Gastroesophageal sphincter (tissue), 4 donors: ENCODE data around the gene NTN3. TPM values are rescaled to one million over a fixed set of nuclear protein-coding genes. Genes with fewer than 3 reads are reported as not detected.
"Not testable (repeated sequence)": the region's sequence is repeated elsewhere in the genome, so short reads cannot be mapped to it uniquely, and the experiment has no call there.

Source experiments
- ATAC-seq: fragments of 150-250 bp; one replicate; pipeline ENCODE4 v1.9.1; 2016; ENCODE audit warnings: mild to moderate bottlenecking, moderate library complexity
- H3K27ac ChIP-seq, 4 donors: fragments of 200-600 bp; sonication (generic) in 3 of 4; 1 replicate in 3 of 4; 2 replicates in 1 of 4; pipeline ENCODE4 v1.5.1; 2016 to 2019
- H3K27me3 ChIP-seq: fragments of 200-600 bp; sonication (generic); one replicate; pipeline ENCODE4 v1.5.1; 2019
- H3K36me3 ChIP-seq, 2 donors: fragments of 200-600 bp; sonication (generic); one replicate each; pipeline ENCODE4 v1.5.1; 2019; ENCODE audit warnings: control low read depth in 1 of 2
- H3K4me1 ChIP-seq, 3 donors: fragments of 200-600 bp; sonication (generic); 1 replicate in 2 of 3; 2 replicates in 1 of 3; pipeline ENCODE4 v1.5.1; 2016 to 2019; ENCODE audit warnings: control low read depth in 2 of 3
- H3K4me3 ChIP-seq, 2 donors: fragments of 200-600 bp; sonication (generic); one replicate each; pipeline ENCODE4 v1.5.1; 2019; ENCODE audit warnings: mild to moderate bottlenecking in 1 of 2, moderate library complexity in 1 of 2
- H3K9me3 ChIP-seq, 3 donors: fragments of 200-600 bp; sonication (generic); one replicate each; pipeline ENCODE4 v1.5.1; 2017 to 2019; ENCODE audit warnings: control low read depth in 2 of 3
- EP300 ChIP-seq: sonication (generic); formaldehyde crosslinking; IDR thresholded peaks from one replicate; pipeline ENCODE4 v1.6.1; 2017; ENCODE audit warnings: antibody characterized with exemption, mild to moderate bottlenecking
- POLR2A ChIP-seq, 2 donors: fragments of 450-650 bp; IDR thresholded peaks; one replicate each; pipeline ENCODE4 v1.6.1; 2017; ENCODE audit warnings: antibody characterized with exemption in 2 of 2, mild to moderate bottlenecking in 2 of 2, moderate library complexity in 1 of 2
- POLR2AphosphoS5 ChIP-seq: sonication (generic); formaldehyde crosslinking; IDR thresholded peaks from one replicate; pipeline ENCODE4 v1.6.1; 2017; ENCODE audit warnings: antibody characterized with exemption
- WGBS, 2 donors: methylation state at CpG; one replicate each; pipeline ENCODE4 v1.1.5; 2018; ENCODE audit warnings: low coverage in 1 of 2; 5-methylcytosine and 5-hydroxymethylcytosine counted together
- total RNA-seq, 4 donors: library from RNA; depleted of rRNA; stranded (reverse); fragments of >200 nt; gene quantifications; one replicate each; pipeline ENCODE4 v1.1.0, GENCODE V29; 2016
- TF ChIP-seq, protein P1 (sequence below), 4 experiments: fragments of 200-600 bp in 2 of 4; fragments of 450-650 bp in 2 of 4; sonication (generic) in 1 of 4; IDR thresholded peaks; one replicate each; pipeline ENCODE4 v1.5.1; 2017 to 2019; ENCODE audit warnings: antibody characterized with exemption in 4 of 4, mild to moderate bottlenecking in 2 of 4, moderate library complexity in 2 of 4

Gene NTN3
- total RNA-seq, 4 donors from 2014 or later = not detected

DNA sequence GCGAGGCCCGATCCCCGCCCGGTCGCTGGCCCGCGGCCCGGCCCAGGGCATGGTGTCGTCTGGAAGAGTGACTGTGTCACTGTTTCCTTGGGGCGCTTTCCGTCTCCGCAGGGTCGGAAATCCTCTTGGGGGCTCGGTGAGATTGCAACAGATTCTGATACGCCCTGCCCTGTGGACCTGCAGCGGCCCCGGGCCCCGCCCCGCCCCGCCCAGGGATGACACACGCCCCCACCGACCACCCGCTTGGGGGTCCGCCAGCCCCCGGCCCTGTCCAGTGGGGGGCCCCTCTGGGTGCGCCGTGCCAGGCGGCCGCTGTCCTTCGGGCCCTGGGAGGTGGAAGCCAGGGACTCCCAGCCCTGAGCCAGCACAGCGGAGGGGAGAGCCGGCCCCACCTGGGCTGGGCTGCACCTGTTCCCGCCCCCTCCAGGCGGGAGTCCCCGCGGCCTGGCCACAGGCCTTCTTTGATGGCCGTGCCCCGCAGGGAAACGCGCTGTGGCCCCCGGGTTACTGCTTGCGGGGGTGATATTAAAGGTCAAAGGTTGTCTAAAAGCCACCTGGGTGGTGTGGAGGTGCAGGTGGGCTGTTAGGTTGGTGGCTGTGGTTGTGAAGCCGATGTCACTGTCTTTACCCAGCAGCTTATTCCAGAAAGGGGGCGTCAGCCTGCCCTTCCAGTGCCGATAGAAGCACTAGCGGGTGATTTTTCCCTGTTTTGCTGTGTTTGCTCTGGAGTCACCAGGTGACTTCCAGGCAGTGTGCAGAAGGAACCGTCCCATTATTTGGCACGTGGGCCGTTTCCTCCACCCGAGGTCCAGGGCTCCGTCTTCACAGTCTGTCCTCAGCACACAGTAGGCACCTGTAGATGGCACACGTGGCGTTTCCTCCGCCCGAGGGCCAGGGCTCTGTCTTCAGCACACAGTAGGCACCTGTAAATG is 4.6 kb downstream of the NTN3 start:
- TF ChIP-seq, protein P1, sequence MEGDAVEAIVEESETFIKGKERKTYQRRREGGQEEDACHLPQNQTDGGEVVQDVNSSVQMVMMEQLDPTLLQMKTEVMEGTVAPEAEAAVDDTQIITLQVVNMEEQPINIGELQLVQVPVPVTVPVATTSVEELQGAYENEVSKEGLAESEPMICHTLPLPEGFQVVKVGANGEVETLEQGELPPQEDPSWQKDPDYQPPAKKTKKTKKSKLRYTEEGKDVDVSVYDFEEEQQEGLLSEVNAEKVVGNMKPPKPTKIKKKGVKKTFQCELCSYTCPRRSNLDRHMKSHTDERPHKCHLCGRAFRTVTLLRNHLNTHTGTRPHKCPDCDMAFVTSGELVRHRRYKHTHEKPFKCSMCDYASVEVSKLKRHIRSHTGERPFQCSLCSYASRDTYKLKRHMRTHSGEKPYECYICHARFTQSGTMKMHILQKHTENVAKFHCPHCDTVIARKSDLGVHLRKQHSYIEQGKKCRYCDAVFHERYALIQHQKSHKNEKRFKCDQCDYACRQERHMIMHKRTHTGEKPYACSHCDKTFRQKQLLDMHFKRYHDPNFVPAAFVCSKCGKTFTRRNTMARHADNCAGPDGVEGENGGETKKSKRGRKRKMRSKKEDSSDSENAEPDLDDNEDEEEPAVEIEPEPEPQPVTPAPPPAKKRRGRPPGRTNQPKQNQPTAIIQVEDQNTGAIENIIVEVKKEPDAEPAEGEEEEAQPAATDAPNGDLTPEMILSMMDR (IDR thresholded peaks at IDR 0.05) = no peak
- WGBS, 2 donors = 6 to 18% methylated on average over 7 to 9 of the region's 55 CpGs
- peak; percentile 1 for ATAC-seq
- Histone ChIP-seq H3K9me3 (no peaks in the 10 kb centered on the region), H3K36me3 (no peaks in the 10 kb centered on the region), H3K27me3 (peaks cover 31% of the 10 kb centered on the region), H3K27ac (peak overlapping the region in 3 of 4 donors; percentile 81 to 90 (median 85)), H3K4me3 (peak overlapping the region; percentile 66 to 77), H3K4me1 (peaks cover 0 to 53% (median 34%) of the 10 kb centered on the region in 3 donors)

DNA sequence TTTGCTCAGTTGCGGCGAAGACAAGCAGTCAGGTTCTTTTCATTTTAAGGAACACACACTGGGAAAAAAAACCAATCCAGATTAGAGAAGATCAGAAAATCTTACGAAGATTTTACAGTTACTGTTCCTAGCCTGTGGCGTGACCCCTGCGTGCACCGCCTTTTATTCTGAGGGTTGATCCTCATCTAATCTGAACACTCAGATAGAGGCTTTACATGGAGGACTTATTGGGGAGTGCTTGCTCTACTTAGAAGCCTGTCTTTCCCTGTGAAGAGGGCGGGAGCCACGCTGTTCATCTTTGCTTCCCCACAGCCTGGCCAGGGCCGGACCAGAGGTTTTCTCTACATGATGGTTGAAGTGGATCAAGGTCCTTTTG is 5.2 kb downstream of the NTN3 start:
- no peaks in the 10 kb centered on the region for H3K9me3 ChIP-seq
- TF ChIP-seq, protein P1 (IDR thresholded peaks at IDR 0.05) = no peak
- TF ChIP-seq POLR2AphosphoS5 (no peak), POLR2A (IDR thresholded peaks at IDR 0.05) (no peak), EP300 (no peak)
- peaks cover 0 to 47% (median 28%) of the 10 kb centered on the region in 3 donors for H3K4me1 ChIP-seq
- H3K4me3 ChIP-seq = no peak overlapping the region
- H3K27me3 ChIP-seq = peaks cover 24% of the 10 kb centered on the region
- 89 to 90% methylated on average over 2 to 8 of the region's 9 CpGs for WGBS, 2 donors
- H3K36me3 ChIP-seq = no peaks in the 10 kb centered on the region
- no peak overlapping the region for H3K27ac ChIP-seq
- no peak for ATAC-seq

DNA sequence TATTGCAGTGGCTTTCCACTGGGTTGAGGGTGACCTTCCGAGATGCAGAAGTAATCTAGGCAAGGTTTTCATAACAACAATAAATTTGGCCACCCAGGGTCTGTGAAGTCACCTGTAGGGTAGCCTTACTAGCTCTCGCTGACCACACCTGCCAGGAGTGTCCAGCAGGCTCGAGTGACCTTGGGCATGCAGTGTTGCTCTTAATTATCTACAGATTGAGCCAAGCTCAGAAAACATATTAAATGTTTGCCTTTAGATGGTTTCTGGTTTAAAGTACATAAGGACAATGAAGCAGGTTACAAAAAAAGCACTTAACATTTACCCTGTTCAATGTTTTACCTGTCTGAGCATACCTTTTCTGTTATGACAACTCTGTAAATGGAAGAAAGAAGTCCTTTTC is 5.6 kb downstream of the NTN3 start:
- 71 to 100% methylated on average over 1 to 3 of the region's 3 CpGs for WGBS, 2 donors
- Histone ChIP-seq H3K36me3 (no peaks in the 10 kb centered on the region), H3K4me1 (peaks cover 0 to 42% (median 24%) of the 10 kb centered on the region in 3 donors), H3K27ac (no peak overlapping the region), H3K27me3 (peaks cover 20% of the 10 kb centered on the region), H3K9me3 (no peaks in the 10 kb centered on the region), H3K4me3 (no peak overlapping the region)
- ATAC-seq = no peak
- TF ChIP-seq EP300 (no peak), POLR2AphosphoS5 (no peak), POLR2A (IDR thresholded peaks at IDR 0.05) (no peak)
- TF ChIP-seq, protein P1 (IDR thresholded peaks at IDR 0.05) = no peak

DNA sequence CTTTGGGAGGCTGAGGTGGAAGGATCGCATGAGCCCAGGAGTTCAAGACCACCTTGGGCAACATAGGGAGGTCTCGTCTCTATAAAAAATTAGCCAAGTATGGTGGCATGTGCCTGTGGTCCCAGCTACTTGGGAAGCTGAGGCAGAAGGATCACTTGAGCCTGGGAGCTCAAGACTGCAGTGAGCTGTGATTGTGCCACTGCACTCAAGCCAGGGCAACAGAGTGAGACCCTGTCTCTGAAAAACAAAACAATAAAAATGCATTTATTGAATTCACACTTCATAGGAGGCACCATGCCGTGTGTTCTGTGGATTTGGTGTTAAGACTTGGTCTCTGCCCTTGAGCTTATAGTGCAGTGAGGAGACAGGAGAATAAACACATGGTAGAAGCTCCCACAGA is 6.2 kb downstream of the NTN3 start:
- peaks cover 0 to 44% (median 21%) of the 10 kb centered on the region in 3 donors for H3K4me1 ChIP-seq
- no peak overlapping the region for H3K4me3 ChIP-seq
- no peaks in the 10 kb centered on the region for H3K9me3 ChIP-seq
- H3K27me3 ChIP-seq = peaks cover 14% of the 10 kb centered on the region
- no peaks in the 10 kb centered on the region for H3K36me3 ChIP-seq
- WGBS, 2 donors = 87 to 95% methylated on average over 3 of the region's 3 CpGs
- no peak for TF ChIP-seq POLR2AphosphoS5
- TF ChIP-seq, protein P1 (IDR thresholded peaks at IDR 0.05) = no peak
- TF ChIP-seq EP300 = no peak
- no peak for TF ChIP-seq POLR2A (IDR thresholded peaks at IDR 0.05)
- no peak overlapping the region for H3K27ac ChIP-seq
- no peak for ATAC-seq

DNA sequence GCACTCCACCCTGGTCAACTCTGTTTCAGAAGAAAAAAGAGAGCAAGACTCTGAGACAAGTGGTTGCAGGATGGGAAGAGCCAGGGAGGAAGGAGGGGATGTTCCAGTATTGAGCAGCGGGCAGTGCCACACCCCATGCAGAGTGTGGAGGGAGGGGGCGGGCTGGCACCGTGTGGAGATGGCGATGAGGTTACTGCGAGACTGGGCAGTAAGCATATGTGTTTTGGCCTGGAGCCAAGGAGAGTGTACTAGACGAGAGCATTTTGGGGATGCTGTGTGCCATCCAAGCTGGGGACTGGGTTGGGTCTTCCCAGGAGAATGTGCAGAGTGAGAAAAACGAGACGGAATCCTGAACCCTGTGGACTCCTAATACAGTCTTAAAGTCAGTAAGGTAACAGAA is 7.2 kb downstream of the NTN3 start:
- Histone ChIP-seq H3K36me3 (no peaks in the 10 kb centered on the region), H3K9me3 (no peaks in the 10 kb centered on the region), H3K27me3 (peaks cover 5% of the 10 kb centered on the region), H3K27ac (no peak overlapping the region), H3K4me1 (peaks cover 0 to 45% (median 26%) of the 10 kb centered on the region in 3 donors), H3K4me3 (no peak overlapping the region)
- ATAC-seq = no peak
- WGBS, 2 donors = 68 to 75% methylated on average over 4 to 8 of the region's 8 CpGs
- no peak for TF ChIP-seq EP300
- no peak for TF ChIP-seq POLR2AphosphoS5
- TF ChIP-seq, protein P1 (IDR thresholded peaks at IDR 0.05) = no peak
- TF ChIP-seq POLR2A (IDR thresholded peaks at IDR 0.05) = no peak

DNA sequence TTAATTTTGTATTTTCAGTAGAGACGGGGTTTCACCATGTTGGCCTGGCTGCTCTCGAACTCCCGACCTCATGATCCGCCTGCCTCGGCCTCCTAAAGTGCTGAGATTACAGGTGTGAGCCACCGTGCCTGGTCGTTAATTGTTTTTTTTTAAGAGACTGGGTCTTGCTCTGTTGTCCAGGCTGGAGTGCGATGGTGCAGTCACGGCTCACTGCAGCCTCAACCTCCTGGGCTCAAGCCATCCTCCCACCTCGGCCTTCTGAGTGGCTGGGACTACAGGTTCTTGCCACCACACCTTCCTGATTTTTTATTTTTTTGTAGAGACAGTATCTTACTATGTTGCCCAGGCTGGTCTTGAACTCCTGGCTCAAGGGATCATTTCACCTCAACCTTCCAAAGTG is 8.9 kb downstream of the NTN3 start:
- 90% methylated on average over 8 of the region's 10 CpGs; no CpG with 5 or more reads in 1 of the 2 donors for WGBS, 2 donors
- H3K27ac ChIP-seq, H3K27me3 ChIP-seq, ATAC-seq, H3K4me3 ChIP-seq, H3K36me3 ChIP-seq, H3K9me3 ChIP-seq: not testable (repeated sequence)
- peaks cover 0 to 48% (median 21%) of the 10 kb centered on the region in 3 donors for H3K4me1 ChIP-seq
